HEK293 (cell line): Measurements from ENCODE around the gene C1D.

ENCODE experiments used
- CTCF ChIP-seq: fragments of 450-650 bp; formaldehyde crosslinking; IDR thresholded peaks from 2 replicates; pipeline ENCODE4 v1.5.1; 2016; ENCODE audit warnings: missing biosample characterization, missing genetic modification characterization
- OSR2 ChIP-seq: fragments of 450-650 bp; formaldehyde crosslinking; IDR thresholded peaks from 2 replicates; pipeline ENCODE4 v1.5.1; 2016; ENCODE audit warnings: missing biosample characterization, missing genetic modification characterization
- ZBTB1 ChIP-seq: fragments of 450-650 bp; formaldehyde crosslinking; IDR thresholded peaks from 2 replicates; pipeline ENCODE4 v1.5.1; 2016; ENCODE audit warnings: missing biosample characterization, missing genetic modification characterization
- ZBTB20 ChIP-seq: fragments of 450-650 bp; formaldehyde crosslinking; IDR thresholded peaks from 2 replicates; pipeline ENCODE4 v1.5.1; 2016; ENCODE audit warnings: missing biosample characterization, missing genetic modification characterization
- ZBTB44 ChIP-seq: fragments of 450-650 bp; IDR thresholded peaks from 2 replicates; pipeline ENCODE4 v1.5.1; 2018; ENCODE audit warnings: missing biosample characterization, mild to moderate bottlenecking, missing genetic modification characterization
- ZEB2 ChIP-seq: fragments of 450-650 bp; formaldehyde crosslinking; IDR thresholded peaks from 2 replicates; pipeline ENCODE4 v1.5.1; 2016; ENCODE audit warnings: missing biosample characterization, missing genetic modification characterization
- ZNF423 ChIP-seq: fragments of 450-650 bp; formaldehyde crosslinking; IDR thresholded peaks from 2 replicates; pipeline ENCODE4 v1.5.1; 2016; ENCODE audit warnings: missing biosample characterization, missing genetic modification characterization
- ZSCAN23 ChIP-seq: fragments of 450-650 bp; formaldehyde crosslinking; IDR thresholded peaks from 2 replicates; pipeline ENCODE4 v1.5.1; 2016; ENCODE audit warnings: missing biosample characterization, missing genetic modification characterization
- ZSCAN30 ChIP-seq: fragments of 450-650 bp; IDR thresholded peaks from 2 replicates; pipeline ENCODE4 v1.5.1; 2018; ENCODE audit warnings: missing biosample characterization, mild to moderate bottlenecking, missing genetic modification characterization, moderate library complexity

- TF ChIP-seq OSR2 (tag by site-specific recombination) (no peak), CTCF (tag by site-specific recombination) (no peak), ZNF423 (tag by site-specific recombination) (no peak), ZSCAN30 (tag by site-specific recombination) (no peak), ZBTB1 (no peak), ZEB2 (tag by site-specific recombination) (no peak), ZSCAN23 (tag by site-specific recombination) (no peak), ZBTB20 (tag by site-specific recombination) (no peak), ZBTB44 (tag by site-specific recombination) (no peak)
Measured at GRCh38 chr2:68099260-68099659, 36.5 kb upstream of the C1D start.
